ENCODE data around the gene OR2A1. TPM values are rescaled to one million over a fixed set of nuclear protein-coding genes. Genes with fewer than 3 reads are reported as not detected.
"Not testable (repeated sequence)": the region's sequence is repeated elsewhere in the genome, so short reads cannot be mapped to it uniquely, and the experiment has no call there.

The OR2A1 gene
- total RNA-seq, 1 experiment from 2014 or later, result 0.40 TPM

DNA sequence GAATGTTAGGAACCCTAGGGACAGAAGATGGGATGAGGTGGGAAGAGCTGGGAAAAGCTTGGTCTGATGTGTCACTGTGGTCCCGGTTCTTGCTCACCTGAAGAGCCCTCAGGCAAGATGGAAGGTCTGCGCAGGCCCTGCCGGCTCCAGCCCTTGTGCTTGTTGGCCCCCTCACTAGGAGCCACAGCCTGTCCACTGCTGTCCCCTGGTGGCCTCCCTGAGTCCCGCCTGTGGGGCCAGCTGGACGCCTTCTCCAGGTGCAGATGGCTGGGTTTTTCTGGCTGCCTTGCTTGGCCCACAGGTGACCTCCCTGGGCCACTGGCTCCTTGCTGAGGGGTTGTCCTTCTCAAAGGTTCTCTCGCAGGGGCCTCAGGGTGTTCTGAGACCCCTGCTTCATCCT, 28.5 kb upstream of the OR2A1 start:
- H4K20me1 ChIP-seq (ENCODE audit: low read length); H3K4me3 ChIP-seq (ENCODE audit: low read length); intact Hi-C loops (cut with micrococcal nuclease); BruUV-seq (replicated peaks); CTCF ChIA-PET; POLR2A ChIA-PET (ENCODE audit: unreplicated experiment); H3K9me3 ChIP-seq (ENCODE audit: low read length); H2AFZ ChIP-seq (ENCODE audit: low read length); H3K27me3 ChIP-seq (ENCODE audit: low read length); H3K79me2 ChIP-seq (ENCODE audit: low read length); H3F3A ChIP-seq (ENCODE audit: low read length, unreplicated experiment); H3K4me1 ChIP-seq (ENCODE audit: insufficient read depth, low read length); DNase-seq; H3K36me3 ChIP-seq (ENCODE audit: low read depth, low read length); H3K9me2 ChIP-seq (replicated peaks; ENCODE audit: low read length); H3K4me2 ChIP-seq (ENCODE audit: low read length); H3K27ac ChIP-seq (ENCODE audit: low read length); H3K9ac ChIP-seq (ENCODE audit: low read length): not testable (repeated sequence)
- peak; percentile 51 for ATAC-seq

DNA sequence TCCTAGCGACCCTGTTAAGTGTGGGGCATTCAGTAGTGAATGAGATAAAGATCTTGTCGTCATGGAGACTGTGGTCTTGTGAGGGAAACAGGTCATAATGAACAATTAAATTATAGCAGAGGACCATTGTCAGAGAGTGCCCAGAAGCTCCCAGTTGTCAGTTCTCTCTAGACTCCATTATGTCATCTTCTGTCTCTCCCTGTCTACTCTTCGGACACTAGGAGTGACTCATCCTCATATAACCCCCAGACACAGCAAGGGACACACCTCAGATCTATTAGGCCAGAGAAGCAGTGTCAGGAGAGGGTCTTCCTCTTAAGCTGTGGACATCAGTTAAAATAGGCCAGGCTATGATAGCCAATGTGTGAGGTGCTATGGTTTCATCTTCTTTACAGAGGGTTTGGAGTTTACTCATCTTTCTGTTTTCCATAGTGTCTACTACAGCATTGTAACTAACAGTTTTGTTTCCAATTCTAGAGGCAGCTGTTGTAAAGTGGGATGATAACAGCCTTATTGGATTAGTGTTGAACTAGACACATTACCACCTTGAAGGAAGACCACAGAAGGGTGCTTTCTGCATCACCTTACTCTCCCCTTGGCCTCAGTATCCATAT, 24.9 kb upstream of the OR2A1 start:
- not testable (repeated sequence) for H2AFZ ChIP-seq (ENCODE audit: low read length)
- peak; percentile 49; the same call in 1 of the 2 replicates for ATAC-seq

DNA sequence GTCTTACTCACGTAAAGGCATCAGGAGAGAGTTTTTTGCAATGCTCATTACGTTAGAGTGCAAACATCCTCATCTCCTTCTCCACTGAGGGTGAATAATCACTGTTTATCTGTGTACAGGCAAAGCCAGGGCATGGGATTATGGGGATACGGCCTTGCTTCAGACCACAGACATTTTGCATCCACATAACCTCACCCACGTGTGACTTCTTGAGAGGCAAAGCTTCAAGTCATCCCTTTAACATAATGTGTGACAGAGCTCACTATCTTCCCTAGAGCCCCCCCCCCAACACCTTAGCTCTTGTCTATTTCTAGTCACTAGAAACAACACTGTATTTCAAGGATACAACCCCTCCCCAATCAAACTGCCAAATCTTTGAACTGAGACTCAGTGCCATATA, 20.6 kb upstream of the OR2A1 start:
- ATAC-seq; CTCF ChIA-PET; H3K36me3 ChIP-seq (ENCODE audit: low read depth, low read length); H3K4me2 ChIP-seq (ENCODE audit: low read length); DNase-seq; H2AFZ ChIP-seq (ENCODE audit: low read length); H3K9ac ChIP-seq (ENCODE audit: low read length); intact Hi-C loops (cut with micrococcal nuclease); H3K79me2 ChIP-seq (ENCODE audit: low read length); H3K4me3 ChIP-seq (ENCODE audit: low read length); BruUV-seq (replicated peaks); POLR2A ChIA-PET (ENCODE audit: unreplicated experiment); H4K20me1 ChIP-seq (ENCODE audit: low read length); H3K27ac ChIP-seq (ENCODE audit: low read length); H3K4me1 ChIP-seq (ENCODE audit: insufficient read depth, low read length); H3K9me2 ChIP-seq (replicated peaks; ENCODE audit: low read length); H3F3A ChIP-seq (ENCODE audit: low read length, unreplicated experiment); H3K9me3 ChIP-seq (ENCODE audit: low read length); H3K27me3 ChIP-seq (ENCODE audit: low read length): not testable (repeated sequence)

More for the DNA sequence above, 24.9 kb upstream of the OR2A1 start:
- H3K9me2 ChIP-seq (replicated peaks; ENCODE audit: low read length); H3K79me2 ChIP-seq (ENCODE audit: low read length); DNase-seq; CTCF ChIA-PET; H3F3A ChIP-seq (ENCODE audit: low read length, unreplicated experiment); H3K27ac ChIP-seq (ENCODE audit: low read length); H4K20me1 ChIP-seq (ENCODE audit: low read length); H3K4me1 ChIP-seq (ENCODE audit: insufficient read depth, low read length); H3K9me3 ChIP-seq (ENCODE audit: low read length); H3K4me3 ChIP-seq (ENCODE audit: low read length); H3K9ac ChIP-seq (ENCODE audit: low read length); BruUV-seq (replicated peaks); H3K4me2 ChIP-seq (ENCODE audit: low read length); H3K36me3 ChIP-seq (ENCODE audit: low read depth, low read length); intact Hi-C loops (cut with micrococcal nuclease); POLR2A ChIA-PET (ENCODE audit: unreplicated experiment); H3K27me3 ChIP-seq (ENCODE audit: low read length): not testable (repeated sequence)

DNA sequence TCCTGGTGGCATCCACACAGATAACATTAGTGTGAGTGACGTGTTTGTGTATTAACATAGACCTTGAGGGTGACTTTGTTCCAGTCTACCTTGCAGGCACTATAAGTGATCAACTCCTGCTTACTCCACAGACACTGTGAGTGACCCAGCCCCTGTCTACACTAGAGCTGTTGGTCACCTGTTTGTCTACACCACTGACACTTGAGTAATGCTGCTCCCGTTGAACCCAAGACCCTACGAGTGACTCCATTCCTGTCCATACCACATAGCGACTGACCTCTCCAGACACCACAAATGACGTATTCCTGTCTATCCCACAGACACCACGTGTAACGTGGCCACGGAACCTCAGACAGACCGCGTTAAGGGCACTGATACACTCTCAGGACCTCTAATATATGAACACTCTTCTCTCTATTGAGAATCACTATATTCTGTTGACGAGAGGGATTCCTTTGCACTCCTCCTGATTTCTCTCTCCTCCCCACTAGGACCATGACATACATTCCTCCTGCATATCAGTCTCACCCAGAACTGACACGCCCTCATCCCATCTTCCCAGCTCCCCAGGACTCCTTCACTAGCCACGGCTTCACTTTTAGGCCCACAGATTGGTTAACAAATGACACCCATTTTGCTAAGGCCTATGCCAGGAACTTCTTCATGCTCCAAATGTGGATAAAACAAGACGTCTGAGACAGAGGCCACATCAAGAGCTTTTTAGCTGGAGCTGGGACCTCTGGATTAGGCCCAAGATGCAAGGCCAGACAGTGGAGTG, 19.6 kb upstream of the OR2A1 start:
- H3K27ac ChIP-seq (ENCODE audit: low read length); POLR2A ChIA-PET (ENCODE audit: unreplicated experiment); CTCF ChIA-PET; ATAC-seq; H3K4me2 ChIP-seq (ENCODE audit: low read length); H3K79me2 ChIP-seq (ENCODE audit: low read length); H3K9me3 ChIP-seq (ENCODE audit: low read length); H3K36me3 ChIP-seq (ENCODE audit: low read depth, low read length); H4K20me1 ChIP-seq (ENCODE audit: low read length); H3K4me1 ChIP-seq (ENCODE audit: insufficient read depth, low read length); H2AFZ ChIP-seq (ENCODE audit: low read length); H3F3A ChIP-seq (ENCODE audit: low read length, unreplicated experiment); H3K4me3 ChIP-seq (ENCODE audit: low read length); H3K9ac ChIP-seq (ENCODE audit: low read length); BruUV-seq (replicated peaks); intact Hi-C loops (cut with micrococcal nuclease); H3K9me2 ChIP-seq (replicated peaks; ENCODE audit: low read length); DNase-seq; H3K27me3 ChIP-seq (ENCODE audit: low read length): not testable (repeated sequence)

DNA sequence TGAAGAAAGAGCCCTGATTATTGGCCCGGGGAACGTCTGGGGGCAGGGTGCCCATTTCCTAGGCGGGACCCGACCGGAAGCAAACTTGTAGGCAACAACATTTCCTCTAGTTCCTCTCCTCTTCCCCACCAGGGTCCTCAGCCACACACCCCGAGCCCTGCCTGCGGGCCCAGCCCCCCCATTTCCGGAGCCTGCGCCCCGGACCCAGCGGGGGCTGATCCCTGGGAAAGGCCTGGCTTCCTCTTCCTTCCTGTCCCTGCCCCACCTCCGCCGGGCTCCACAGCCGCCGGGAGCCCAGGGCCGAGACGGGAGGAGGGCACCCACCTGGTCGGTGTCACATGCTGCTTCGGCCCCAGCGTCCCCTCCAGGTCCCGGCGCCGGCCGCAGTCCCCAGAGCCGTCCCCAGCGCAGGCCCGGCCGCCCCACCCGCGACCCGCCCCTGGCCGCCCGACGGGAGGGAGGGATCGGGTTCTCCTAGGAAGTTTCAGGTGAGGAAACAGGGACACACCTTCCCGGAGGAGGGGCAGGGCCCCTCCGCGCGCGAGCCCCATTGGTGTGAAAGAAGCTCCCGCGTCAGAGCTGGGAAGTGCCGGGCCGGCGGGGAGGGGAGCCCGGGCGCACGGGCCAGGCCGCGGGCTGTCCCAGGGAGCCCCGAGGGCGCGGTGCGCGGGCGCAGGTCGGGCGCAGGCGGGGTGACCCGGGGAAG, 18.3 kb upstream of the OR2A1 start:
- BruUV-seq (replicated peaks), result TSS peak; percentile 76
- H3K9me3 ChIP-seq (ENCODE audit: low read length); H3K9me2 ChIP-seq (replicated peaks; ENCODE audit: low read length); H3K79me2 ChIP-seq (ENCODE audit: low read length); POLR2A ChIA-PET (ENCODE audit: unreplicated experiment); H3F3A ChIP-seq (ENCODE audit: low read length, unreplicated experiment); H3K36me3 ChIP-seq (ENCODE audit: low read depth, low read length); H3K4me3 ChIP-seq (ENCODE audit: low read length); H3K4me2 ChIP-seq (ENCODE audit: low read length); H3K4me1 ChIP-seq (ENCODE audit: insufficient read depth, low read length); H2AFZ ChIP-seq (ENCODE audit: low read length); H4K20me1 ChIP-seq (ENCODE audit: low read length); H3K9ac ChIP-seq (ENCODE audit: low read length); DNase-seq; CTCF ChIA-PET; H3K27me3 ChIP-seq (ENCODE audit: low read length); intact Hi-C loops (cut with micrococcal nuclease); H3K27ac ChIP-seq (ENCODE audit: low read length): not testable (repeated sequence)
- ATAC-seq, result peak; percentile 93

DNA sequence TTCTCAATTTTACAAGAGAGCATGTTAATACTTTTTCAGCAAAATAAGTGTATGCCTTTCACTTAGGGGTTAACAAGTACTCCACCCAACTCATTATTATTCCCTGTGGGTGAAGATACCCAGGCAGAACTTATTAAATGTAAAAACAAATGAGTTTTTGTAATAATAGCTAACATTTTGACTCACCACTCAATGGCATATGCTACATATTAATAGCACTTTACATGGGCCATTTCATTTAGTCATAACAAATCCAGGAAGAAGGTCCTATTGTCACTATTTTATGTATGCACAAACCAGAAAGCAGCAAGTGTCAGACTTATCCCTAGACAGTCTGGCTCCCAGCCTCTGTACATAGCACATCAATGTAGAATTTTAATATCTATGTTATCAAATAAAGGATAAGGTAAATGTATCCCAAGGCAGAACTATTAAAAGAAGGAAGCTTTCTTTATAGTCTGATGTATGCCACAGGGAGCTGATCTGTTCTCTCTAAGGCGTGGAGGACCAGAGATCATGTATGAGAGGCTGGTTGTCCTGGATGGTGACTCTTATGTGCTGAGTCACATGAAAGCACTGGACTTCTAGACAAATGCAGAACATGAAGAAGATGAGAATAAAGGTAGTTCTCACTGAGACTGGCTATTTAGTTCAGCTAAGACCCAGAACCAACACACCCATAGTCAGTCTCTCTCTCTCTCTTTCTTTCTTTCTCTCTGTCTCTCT, 9.5 kb upstream of the OR2A1 start:
- ATAC-seq, result peak; percentile 49
- not testable (repeated sequence) for BruUV-seq (replicated peaks); H3K4me1 ChIP-seq (ENCODE audit: insufficient read depth, low read length)

More for the DNA sequence above, 9.5 kb upstream of the OR2A1 start:
- H3K27me3 ChIP-seq (ENCODE audit: low read length); H3K9me3 ChIP-seq (ENCODE audit: low read length); H3K27ac ChIP-seq (ENCODE audit: low read length); H4K20me1 ChIP-seq (ENCODE audit: low read length); CTCF ChIA-PET; H3K79me2 ChIP-seq (ENCODE audit: low read length); DNase-seq; POLR2A ChIA-PET (ENCODE audit: unreplicated experiment); H3K4me2 ChIP-seq (ENCODE audit: low read length); H3K4me3 ChIP-seq (ENCODE audit: low read length); intact Hi-C loops (cut with micrococcal nuclease); H3K36me3 ChIP-seq (ENCODE audit: low read depth, low read length); H3K9ac ChIP-seq (ENCODE audit: low read length); H3F3A ChIP-seq (ENCODE audit: low read length, unreplicated experiment); H3K9me2 ChIP-seq (replicated peaks; ENCODE audit: low read length); H2AFZ ChIP-seq (ENCODE audit: low read length): not testable (repeated sequence)

Data from PC-3 (cell line).